Vagina (tissue), 2 donors: ENCODE measurements around the gene ASPM.

Experiments used
- POLR2A ChIP-seq, 2 donors: fragments of 450-650 bp; IDR thresholded peaks; one replicate each; pipeline ENCODE4 v1.6.1; 2017; ENCODE audit warnings: antibody characterized with exemption in 2 of 2, mild to moderate bottlenecking in 2 of 2, moderate library complexity in 2 of 2
- POLR2AphosphoS5 ChIP-seq, 2 donors: sonication (generic); formaldehyde crosslinking; IDR thresholded peaks; one replicate each; pipeline ENCODE4 v1.9.0; 2017; ENCODE audit warnings: antibody characterized with exemption in 2 of 2, mild to moderate bottlenecking in 2 of 2, low read depth in 1 of 2; ENCODE audit not compliant: insufficient read depth in 1 of 2
- TF ChIP-seq, protein P1 (sequence below), 3 experiments: fragments of 450-650 bp in 2 of 3; fragments of 200-600 bp in 1 of 3; sonication (generic) in 1 of 3; IDR thresholded peaks; one replicate each; pipeline ENCODE4 v1.5.1; 2017 to 2019; ENCODE audit warnings: antibody characterized with exemption in 3 of 3, mild to moderate bottlenecking in 2 of 3, moderate library complexity in 2 of 3

DNA sequence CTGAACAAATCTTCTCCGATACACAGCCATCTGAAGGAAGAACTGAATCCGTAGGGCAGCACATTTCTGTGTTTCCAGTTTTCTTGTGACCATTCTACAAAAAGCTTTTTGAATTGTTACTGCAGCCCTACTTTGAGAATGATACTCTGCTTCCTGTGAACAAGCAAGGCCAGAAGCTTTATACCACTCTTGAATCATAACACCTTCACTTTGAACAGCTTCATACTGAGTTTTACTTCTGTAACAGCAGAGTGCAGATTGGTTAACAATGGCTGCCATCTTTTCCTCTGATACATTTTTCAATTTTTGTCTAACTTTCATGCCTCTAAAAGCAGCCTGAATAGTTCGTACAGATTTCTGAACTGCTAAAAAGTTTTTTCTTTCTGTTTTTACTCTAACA lies 45.8 kb downstream of the ASPM start:
- TF ChIP-seq, protein P1, sequence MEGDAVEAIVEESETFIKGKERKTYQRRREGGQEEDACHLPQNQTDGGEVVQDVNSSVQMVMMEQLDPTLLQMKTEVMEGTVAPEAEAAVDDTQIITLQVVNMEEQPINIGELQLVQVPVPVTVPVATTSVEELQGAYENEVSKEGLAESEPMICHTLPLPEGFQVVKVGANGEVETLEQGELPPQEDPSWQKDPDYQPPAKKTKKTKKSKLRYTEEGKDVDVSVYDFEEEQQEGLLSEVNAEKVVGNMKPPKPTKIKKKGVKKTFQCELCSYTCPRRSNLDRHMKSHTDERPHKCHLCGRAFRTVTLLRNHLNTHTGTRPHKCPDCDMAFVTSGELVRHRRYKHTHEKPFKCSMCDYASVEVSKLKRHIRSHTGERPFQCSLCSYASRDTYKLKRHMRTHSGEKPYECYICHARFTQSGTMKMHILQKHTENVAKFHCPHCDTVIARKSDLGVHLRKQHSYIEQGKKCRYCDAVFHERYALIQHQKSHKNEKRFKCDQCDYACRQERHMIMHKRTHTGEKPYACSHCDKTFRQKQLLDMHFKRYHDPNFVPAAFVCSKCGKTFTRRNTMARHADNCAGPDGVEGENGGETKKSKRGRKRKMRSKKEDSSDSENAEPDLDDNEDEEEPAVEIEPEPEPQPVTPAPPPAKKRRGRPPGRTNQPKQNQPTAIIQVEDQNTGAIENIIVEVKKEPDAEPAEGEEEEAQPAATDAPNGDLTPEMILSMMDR (IDR thresholded peaks at IDR 0.05): no peak
- TF ChIP-seq POLR2AphosphoS5 (IDR thresholded peaks at IDR 0.05; ENCODE audit: insufficient read depth in 1 of 2, low read depth in 1 of 2): no peak
- TF ChIP-seq POLR2A (IDR thresholded peaks at IDR 0.05): no peak
